WTC11 (cell line): Measurements from ENCODE around the gene UBE2S. TPM values are rescaled to one million over a fixed set of nuclear protein-coding genes. Genes with fewer than 3 reads are reported as not detected.

Experiments
- ATAC-seq: fragments of 200-7000 bp; cut with Tn5 transposase; 2 replicates; pipeline ENCODE4 v1.10.0; 2021; ENCODE audit warnings: mild to moderate bottlenecking, moderate library complexity
- CTCF ChIA-PET: fragments of 300-600 bp; sonication (Branson Sonifier 250); formaldehyde crosslinking; loops from one replicate; lab custom pipeline; 2021; ENCODE audit warnings: antibody characterized with exemption; lab: Charles Lee
- POLR2A ChIA-PET: fragments of 350-600 bp; sonication (Branson Sonifier 250); formaldehyde crosslinking; loops from one replicate; lab custom pipeline; 2021; ENCODE audit warnings: antibody characterized with exemption; lab: Charles Lee
- DNase-seq: peaks from one replicate; pipeline ENCODE4 v3.0.0; 2021; ENCODE audit warnings: low spot score
- H3K27ac Mint-ChIP-seq: 2 replicates; pipeline ENCODE4 v1.8.0; 2021; ENCODE audit warnings: mixed read lengths
- H3K27me3 Mint-ChIP-seq: 2 replicates; pipeline ENCODE4 v1.8.0; 2021; ENCODE audit warnings: low read depth, mild to moderate bottlenecking, moderate library complexity, mixed read lengths
- H3K36me3 Mint-ChIP-seq: 2 replicates; pipeline ENCODE4 v1.8.0; 2021; ENCODE audit warnings: mixed read lengths
- H3K4me1 Mint-ChIP-seq: 2 replicates; pipeline ENCODE4 v1.8.0; 2022; ENCODE audit warnings: mixed read lengths
- H3K4me3 Mint-ChIP-seq: 2 replicates; pipeline ENCODE4 v1.8.0; 2021; ENCODE audit warnings: mild to moderate bottlenecking, moderate library complexity, mixed read lengths
- H3K9me3 Mint-ChIP-seq: 2 replicates; pipeline ENCODE4 v1.8.0; 2021; ENCODE audit warnings: mixed read lengths
- FOXJ3 ChIP-seq: sonication (generic); formaldehyde crosslinking; IDR thresholded peaks from 2 replicates; pipeline ENCODE4 v1.9.0; 2021; ENCODE audit warnings: missing genetic modification reagents, mild to moderate bottlenecking, borderline replicate concordance
- GTF2I ChIP-seq: fragments of 250-450 bp; sonication (Bioruptor Pico); conservative IDR thresholded peaks from 2 replicates; pipeline ENCODE4 v1.4.0; 2021; ENCODE audit warnings: mild to moderate bottlenecking
- JUN ChIP-seq: sonication (generic); formaldehyde crosslinking; IDR thresholded peaks from 2 replicates; pipeline ENCODE4 v1.8.0; 2023; ENCODE audit warnings: mild to moderate bottlenecking, missing genetic modification reagents
- OVOL2 ChIP-seq: fragments of 250-450 bp; sonication (Bioruptor Pico); IDR thresholded peaks from 2 replicates; pipeline ENCODE4 v1.9.0; 2021; ENCODE audit warnings: mild to moderate bottlenecking, borderline replicate concordance
- SMAD4 ChIP-seq: sonication (generic); formaldehyde crosslinking; IDR thresholded peaks from 2 replicates; pipeline ENCODE4 v1.8.0; 2022; ENCODE audit warnings: mild to moderate bottlenecking, missing genetic modification reagents
- SP1 ChIP-seq: sonication (generic); formaldehyde crosslinking; conservative IDR thresholded peaks from 2 replicates; pipeline ENCODE4 v1.8.1; 2022; ENCODE audit warnings: missing genetic modification reagents
- ZNF138 ChIP-seq: sonication (generic); formaldehyde crosslinking; conservative IDR thresholded peaks from 2 replicates; pipeline ENCODE4 v1.8.1; 2022; ENCODE audit warnings: mild to moderate bottlenecking, moderate library complexity, missing genetic modification reagents
- ZNF219 ChIP-seq: sonication (generic); formaldehyde crosslinking; IDR thresholded peaks from 2 replicates; pipeline ENCODE4 v1.8.0; 2023; ENCODE audit warnings: missing genetic modification reagents, mild to moderate bottlenecking, borderline replicate concordance
- ZNF396 ChIP-seq: fragments of 250-450 bp; sonication (Bioruptor Pico); IDR thresholded peaks from 2 replicates; pipeline ENCODE4 v1.8.0; 2021; ENCODE audit warnings: mild to moderate bottlenecking, moderate library complexity, borderline replicate concordance
- total RNA-seq: library from RNA; stranded (reverse); gene quantifications from 3 replicates; pipeline ENCODE4 v1.2.3, GENCODE V29; 2021
- TF ChIP-seq, protein P1 (sequence below): sonication (generic); formaldehyde crosslinking; IDR thresholded peaks from 2 replicates; pipeline ENCODE4 v1.8.1; 2023; ENCODE audit warnings: mild to moderate bottlenecking, missing genetic modification reagents, moderate library complexity
- TF ChIP-seq, protein P2 (sequence below): sonication (generic); formaldehyde crosslinking; IDR thresholded peaks from 2 replicates; pipeline ENCODE4 v1.8.1; 2023; ENCODE audit warnings: mild to moderate bottlenecking, missing genetic modification reagents, moderate library complexity
- TF ChIP-seq, protein P3 (sequence below): sonication (generic); formaldehyde crosslinking; IDR thresholded peaks from 2 replicates; pipeline ENCODE4 v1.8.0; 2022; ENCODE audit warnings: mild to moderate bottlenecking, missing genetic modification reagents
- TF ChIP-seq, protein P4 (sequence below): sonication (generic); formaldehyde crosslinking; IDR thresholded peaks from 2 replicates; pipeline ENCODE4 v1.8.1; 2023; ENCODE audit warnings: mild to moderate bottlenecking, missing genetic modification reagents
- TF ChIP-seq, protein P5 (sequence below): sonication (generic); formaldehyde crosslinking; IDR thresholded peaks from 2 replicates; pipeline ENCODE4 v1.8.0; 2022; ENCODE audit warnings: missing genetic modification reagents
- TF ChIP-seq, protein P6 (sequence below): sonication (generic); formaldehyde crosslinking; IDR thresholded peaks from 2 replicates; pipeline ENCODE4 v1.8.0; 2022; ENCODE audit warnings: mild to moderate bottlenecking, missing genetic modification reagents

Gene UBE2S
- total RNA-seq, 1 experiment from 2014 or later = 442 TPM

DNA sequence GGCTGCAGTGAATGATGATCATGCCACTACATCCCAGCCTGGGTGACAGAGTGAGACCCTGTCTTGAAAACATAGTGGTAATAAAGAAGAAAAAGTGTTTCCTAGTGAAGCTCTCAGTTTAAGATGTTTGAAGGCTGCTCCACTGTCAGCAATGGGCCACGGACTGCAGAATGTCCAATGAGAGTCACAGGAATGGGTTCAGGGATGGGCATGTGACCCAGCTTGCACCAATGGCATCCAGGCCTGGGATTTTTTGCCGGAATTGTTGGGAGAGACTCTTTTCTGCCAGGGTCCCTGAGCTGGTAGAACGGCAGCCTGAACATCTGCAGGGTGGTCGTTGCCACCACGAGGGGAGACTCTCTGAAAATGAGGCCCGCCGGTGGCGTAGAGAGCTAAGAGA lies 29.3 kb upstream of the UBE2S start:
- peaks cover 7% of the 10 kb centered on the region for H3K9me3 Mint-ChIP-seq
- POLR2A ChIA-PET = interaction anchor here (1.0 to 1.4 kb wide), 3 partner anchors 29 to 162 kb away, joined by 3 to 5 read pairs (median 4); partner anchors contain the start of genes FIZ1 and UBE2S
- H3K27me3 Mint-ChIP-seq = peaks cover 17% of the 10 kb centered on the region

DNA sequence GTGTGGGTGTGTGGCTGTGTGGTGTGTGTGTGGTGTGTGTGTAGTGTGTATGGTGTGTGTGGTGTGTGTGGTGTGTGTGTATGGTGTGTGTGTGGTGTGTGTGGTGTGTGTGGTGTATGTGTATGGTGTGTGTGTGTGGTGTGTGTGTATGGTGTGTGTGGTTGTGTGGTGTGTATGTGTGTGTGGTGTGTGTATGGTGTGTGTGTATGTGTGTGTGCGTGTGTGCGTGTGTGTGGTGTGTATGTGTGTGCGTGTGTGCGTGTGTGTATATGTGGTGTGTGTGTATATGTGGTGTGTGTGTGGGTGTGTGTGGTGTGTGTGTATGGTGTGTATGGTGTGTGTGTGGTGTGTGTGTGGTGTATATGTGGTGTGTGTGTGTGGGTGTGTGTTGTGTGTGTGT lies 27.4 kb upstream of the UBE2S start:
- Mint-ChIP-seq H3K4me3 (no peak overlapping the region), H3K27me3 (peaks cover 26% of the 10 kb centered on the region), H3K9me3 (peaks cover 20% of the 10 kb centered on the region), H3K36me3 (no peaks in the 10 kb centered on the region; the same call in 1 of the 2 replicates), H3K4me1 (peaks cover 1% of the 10 kb centered on the region), H3K27ac (no peak overlapping the region)
- no peak for TF ChIP-seq ZNF219 (CRISPR knock-in tag)
- TF ChIP-seq, protein P1, sequence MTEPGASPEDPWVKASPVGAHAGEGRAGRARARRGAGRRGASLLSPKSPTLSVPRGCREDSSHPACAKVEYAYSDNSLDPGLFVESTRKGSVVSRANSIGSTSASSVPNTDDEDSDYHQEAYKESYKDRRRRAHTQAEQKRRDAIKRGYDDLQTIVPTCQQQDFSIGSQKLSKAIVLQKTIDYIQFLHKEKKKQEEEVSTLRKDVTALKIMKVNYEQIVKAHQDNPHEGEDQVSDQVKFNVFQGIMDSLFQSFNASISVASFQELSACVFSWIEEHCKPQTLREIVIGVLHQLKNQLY (CRISPR knock-in tag) = no peak
- no peak for TF ChIP-seq SP1 (CRISPR knock-in tag)
- TF ChIP-seq, protein P2, sequence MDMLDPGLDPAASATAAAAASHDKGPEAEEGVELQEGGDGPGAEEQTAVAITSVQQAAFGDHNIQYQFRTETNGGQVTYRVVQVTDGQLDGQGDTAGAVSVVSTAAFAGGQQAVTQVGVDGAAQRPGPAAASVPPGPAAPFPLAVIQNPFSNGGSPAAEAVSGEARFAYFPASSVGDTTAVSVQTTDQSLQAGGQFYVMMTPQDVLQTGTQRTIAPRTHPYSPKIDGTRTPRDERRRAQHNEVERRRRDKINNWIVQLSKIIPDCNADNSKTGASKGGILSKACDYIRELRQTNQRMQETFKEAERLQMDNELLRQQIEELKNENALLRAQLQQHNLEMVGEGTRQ (CRISPR knock-in tag) = no peak
- TF ChIP-seq SMAD4 (CRISPR knock-in tag) = no peak
- TF ChIP-seq, protein P3, sequence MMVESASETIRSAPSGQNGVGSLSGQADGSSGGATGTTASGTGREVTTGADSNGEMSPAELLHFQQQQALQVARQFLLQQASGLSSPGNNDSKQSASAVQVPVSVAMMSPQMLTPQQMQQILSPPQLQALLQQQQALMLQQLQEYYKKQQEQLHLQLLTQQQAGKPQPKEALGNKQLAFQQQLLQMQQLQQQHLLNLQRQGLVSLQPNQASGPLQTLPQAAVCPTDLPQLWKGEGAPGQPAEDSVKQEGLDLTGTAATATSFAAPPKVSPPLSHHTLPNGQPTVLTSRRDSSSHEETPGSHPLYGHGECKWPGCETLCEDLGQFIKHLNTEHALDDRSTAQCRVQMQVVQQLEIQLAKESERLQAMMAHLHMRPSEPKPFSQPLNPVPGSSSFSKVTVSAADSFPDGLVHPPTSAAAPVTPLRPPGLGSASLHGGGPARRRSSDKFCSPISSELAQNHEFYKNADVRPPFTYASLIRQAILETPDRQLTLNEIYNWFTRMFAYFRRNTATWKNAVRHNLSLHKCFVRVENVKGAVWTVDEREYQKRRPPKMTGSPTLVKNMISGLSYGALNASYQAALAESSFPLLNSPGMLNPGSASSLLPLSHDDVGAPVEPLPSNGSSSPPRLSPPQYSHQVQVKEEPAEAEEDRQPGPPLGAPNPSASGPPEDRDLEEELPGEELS (CRISPR knock-in tag) = no peak
- no peak for TF ChIP-seq OVOL2 (CRISPR knock-in tag)
- no peak for TF ChIP-seq FOXJ3 (CRISPR knock-in tag)
- TF ChIP-seq JUN = no peak
- TF ChIP-seq, protein P4, sequence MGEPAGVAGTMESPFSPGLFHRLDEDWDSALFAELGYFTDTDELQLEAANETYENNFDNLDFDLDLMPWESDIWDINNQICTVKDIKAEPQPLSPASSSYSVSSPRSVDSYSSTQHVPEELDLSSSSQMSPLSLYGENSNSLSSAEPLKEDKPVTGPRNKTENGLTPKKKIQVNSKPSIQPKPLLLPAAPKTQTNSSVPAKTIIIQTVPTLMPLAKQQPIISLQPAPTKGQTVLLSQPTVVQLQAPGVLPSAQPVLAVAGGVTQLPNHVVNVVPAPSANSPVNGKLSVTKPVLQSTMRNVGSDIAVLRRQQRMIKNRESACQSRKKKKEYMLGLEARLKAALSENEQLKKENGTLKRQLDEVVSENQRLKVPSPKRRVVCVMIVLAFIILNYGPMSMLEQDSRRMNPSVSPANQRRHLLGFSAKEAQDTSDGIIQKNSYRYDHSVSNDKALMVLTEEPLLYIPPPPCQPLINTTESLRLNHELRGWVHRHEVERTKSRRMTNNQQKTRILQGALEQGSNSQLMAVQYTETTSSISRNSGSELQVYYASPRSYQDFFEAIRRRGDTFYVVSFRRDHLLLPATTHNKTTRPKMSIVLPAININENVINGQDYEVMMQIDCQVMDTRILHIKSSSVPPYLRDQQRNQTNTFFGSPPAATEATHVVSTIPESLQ (CRISPR knock-in tag) = no peak
- no peak for TF ChIP-seq ZNF396 (CRISPR knock-in tag)
- TF ChIP-seq, protein P5, sequence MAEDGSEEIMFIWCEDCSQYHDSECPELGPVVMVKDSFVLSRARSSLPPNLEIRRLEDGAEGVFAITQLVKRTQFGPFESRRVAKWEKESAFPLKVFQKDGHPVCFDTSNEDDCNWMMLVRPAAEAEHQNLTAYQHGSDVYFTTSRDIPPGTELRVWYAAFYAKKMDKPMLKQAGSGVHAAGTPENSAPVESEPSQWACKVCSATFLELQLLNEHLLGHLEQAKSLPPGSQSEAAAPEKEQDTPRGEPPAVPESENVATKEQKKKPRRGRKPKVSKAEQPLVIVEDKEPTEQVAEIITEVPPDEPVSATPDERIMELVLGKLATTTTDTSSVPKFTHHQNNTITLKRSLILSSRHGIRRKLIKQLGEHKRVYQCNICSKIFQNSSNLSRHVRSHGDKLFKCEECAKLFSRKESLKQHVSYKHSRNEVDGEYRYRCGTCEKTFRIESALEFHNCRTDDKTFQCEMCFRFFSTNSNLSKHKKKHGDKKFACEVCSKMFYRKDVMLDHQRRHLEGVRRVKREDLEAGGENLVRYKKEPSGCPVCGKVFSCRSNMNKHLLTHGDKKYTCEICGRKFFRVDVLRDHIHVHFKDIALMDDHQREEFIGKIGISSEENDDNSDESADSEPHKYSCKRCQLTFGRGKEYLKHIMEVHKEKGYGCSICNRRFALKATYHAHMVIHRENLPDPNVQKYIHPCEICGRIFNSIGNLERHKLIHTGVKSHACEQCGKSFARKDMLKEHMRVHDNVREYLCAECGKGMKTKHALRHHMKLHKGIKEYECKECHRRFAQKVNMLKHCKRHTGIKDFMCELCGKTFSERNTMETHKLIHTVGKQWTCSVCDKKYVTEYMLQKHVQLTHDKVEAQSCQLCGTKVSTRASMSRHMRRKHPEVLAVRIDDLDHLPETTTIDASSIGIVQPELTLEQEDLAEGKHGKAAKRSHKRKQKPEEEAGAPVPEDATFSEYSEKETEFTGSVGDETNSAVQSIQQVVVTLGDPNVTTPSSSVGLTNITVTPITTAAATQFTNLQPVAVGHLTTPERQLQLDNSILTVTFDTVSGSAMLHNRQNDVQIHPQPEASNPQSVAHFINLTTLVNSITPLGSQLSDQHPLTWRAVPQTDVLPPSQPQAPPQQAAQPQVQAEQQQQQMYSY (CRISPR knock-in tag) = no peak
- no peak for TF ChIP-seq ZNF138 (CRISPR knock-in tag)
- ChIA-PET POLR2A (no interaction called here), CTCF (no interaction called here)
- no peak for DNase-seq
- no peak for ATAC-seq

More for the DNA sequence above, 29.3 kb upstream of the UBE2S start:
- TF ChIP-seq, protein P6, sequence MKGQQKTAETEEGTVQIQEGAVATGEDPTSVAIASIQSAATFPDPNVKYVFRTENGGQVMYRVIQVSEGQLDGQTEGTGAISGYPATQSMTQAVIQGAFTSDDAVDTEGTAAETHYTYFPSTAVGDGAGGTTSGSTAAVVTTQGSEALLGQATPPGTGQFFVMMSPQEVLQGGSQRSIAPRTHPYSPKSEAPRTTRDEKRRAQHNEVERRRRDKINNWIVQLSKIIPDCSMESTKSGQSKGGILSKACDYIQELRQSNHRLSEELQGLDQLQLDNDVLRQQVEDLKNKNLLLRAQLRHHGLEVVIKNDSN = peak; percentile 52
- TF ChIP-seq, protein P2 (CRISPR knock-in tag) = peak; percentile 69
- TF ChIP-seq GTF2I = no peak
- DNase-seq (no peak), ATAC-seq (no peak)
- no peaks in the 10 kb centered on the region for H3K36me3 Mint-ChIP-seq
- CTCF ChIA-PET = interaction anchor here (0.8 to 1.7 kb wide), 15 partner anchors 17 to 296 kb away, joined by 3 to 13 read pairs (median 4); partner anchors contain the start of genes DNAAF3, ISOC2 and ZNF784
- no peak overlapping the region for H3K27ac Mint-ChIP-seq
- H3K4me1 Mint-ChIP-seq = peaks cover 14% of the 10 kb centered on the region
- H3K4me3 Mint-ChIP-seq = no peak overlapping the region
